ENCODE measurements around the gene LHFPL3.

The LHFPL3 gene

DNA sequence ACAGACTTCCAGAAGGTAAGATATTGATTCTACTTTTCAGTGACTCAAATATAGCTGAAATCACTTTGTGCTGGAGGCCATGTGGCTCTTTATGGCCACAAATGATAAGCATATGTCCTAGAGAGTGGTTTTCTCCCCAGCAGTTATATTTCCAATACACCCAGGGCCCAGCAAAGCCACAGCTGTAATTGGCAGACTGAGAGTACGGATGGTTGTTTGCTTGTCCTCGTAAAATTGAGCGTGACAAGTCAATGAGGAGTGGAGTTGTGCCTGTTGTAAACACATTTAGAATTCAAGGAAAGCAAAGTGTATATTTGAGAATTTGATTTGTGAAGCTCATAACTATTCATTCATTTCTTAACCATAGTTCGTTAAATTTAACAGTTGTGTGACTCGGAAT, 201.8 kb downstream of the LHFPL3 start:
- no peaks in the 10 kb centered on the region for H3K4me1 ChIP-seq (ENCODE audit: control insufficient read depth in 1 of 2, insufficient read depth in 1 of 2, low read depth in 1 of 2, low read length in 1 of 2)

DNA sequence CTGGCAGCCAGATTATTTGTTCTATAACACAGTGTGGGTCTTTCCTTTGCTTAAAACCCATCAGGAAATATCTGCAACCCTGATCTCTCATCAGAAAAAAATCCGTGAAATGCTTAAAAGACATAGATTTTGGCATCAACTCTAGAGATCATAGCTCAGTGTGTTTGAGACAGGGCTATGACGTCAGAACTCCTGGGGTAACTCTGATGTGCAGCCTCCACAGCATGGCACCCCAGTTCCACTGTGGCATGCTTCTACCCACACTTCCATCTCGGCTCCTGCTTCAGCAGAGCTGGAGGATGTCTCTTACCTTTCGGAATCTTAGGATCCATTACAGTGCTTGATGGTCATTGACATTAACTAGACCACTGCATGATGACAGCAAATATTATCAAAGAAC, 205.7 kb downstream of the LHFPL3 start:
- Histone ChIP-seq H3K27me3 (no peaks in the 10 kb centered on the region), H3K4me3 (ENCODE audit: low read depth in 1 of 2, low read length in 1 of 2) (no peak overlapping the region), H3K36me3 (no peaks in the 10 kb centered on the region), H3K9me3 (no peaks in the 10 kb centered on the region), H3K4me1 (ENCODE audit: control insufficient read depth in 1 of 2, insufficient read depth in 1 of 2, low read depth in 1 of 2, low read length in 1 of 2) (no peaks in the 10 kb centered on the region), H3K27ac (no peak overlapping the region)
- TF ChIP-seq, protein P1, sequence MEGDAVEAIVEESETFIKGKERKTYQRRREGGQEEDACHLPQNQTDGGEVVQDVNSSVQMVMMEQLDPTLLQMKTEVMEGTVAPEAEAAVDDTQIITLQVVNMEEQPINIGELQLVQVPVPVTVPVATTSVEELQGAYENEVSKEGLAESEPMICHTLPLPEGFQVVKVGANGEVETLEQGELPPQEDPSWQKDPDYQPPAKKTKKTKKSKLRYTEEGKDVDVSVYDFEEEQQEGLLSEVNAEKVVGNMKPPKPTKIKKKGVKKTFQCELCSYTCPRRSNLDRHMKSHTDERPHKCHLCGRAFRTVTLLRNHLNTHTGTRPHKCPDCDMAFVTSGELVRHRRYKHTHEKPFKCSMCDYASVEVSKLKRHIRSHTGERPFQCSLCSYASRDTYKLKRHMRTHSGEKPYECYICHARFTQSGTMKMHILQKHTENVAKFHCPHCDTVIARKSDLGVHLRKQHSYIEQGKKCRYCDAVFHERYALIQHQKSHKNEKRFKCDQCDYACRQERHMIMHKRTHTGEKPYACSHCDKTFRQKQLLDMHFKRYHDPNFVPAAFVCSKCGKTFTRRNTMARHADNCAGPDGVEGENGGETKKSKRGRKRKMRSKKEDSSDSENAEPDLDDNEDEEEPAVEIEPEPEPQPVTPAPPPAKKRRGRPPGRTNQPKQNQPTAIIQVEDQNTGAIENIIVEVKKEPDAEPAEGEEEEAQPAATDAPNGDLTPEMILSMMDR (IDR thresholded peaks at IDR 0.05), result no peak

More for the DNA sequence above, 201.8 kb downstream of the LHFPL3 start:
- TF ChIP-seq, protein P1 (IDR thresholded peaks at IDR 0.05), result no peak
- Histone ChIP-seq H3K27me3 (no peaks in the 10 kb centered on the region), H3K4me3 (ENCODE audit: low read depth in 1 of 2, low read length in 1 of 2) (no peak overlapping the region), H3K27ac (no peak overlapping the region), H3K36me3 (no peaks in the 10 kb centered on the region), H3K9me3 (no peaks in the 10 kb centered on the region)

DNA sequence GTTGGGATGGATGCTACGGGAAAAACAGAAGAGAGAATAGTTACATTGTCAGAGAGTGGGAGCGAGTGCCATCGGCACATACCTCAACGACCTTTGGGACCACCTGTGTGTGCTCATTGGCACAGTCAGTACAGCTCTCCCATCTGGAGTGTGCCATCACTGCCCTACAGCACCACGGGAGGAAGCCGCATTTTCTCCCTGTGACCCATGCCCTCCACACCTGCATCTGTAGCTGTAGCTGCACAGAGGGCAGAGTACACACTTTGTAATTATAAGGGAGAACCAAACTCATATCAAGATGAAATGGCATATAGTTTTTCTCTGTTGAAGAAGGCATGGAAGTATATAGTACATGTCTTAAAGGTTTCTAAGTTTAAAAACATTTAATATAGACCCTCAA, 207.4 kb downstream of the LHFPL3 start:
- H3K36me3 ChIP-seq, result no peaks in the 10 kb centered on the region
- H3K4me1 ChIP-seq (ENCODE audit: control insufficient read depth in 1 of 2, insufficient read depth in 1 of 2, low read depth in 1 of 2, low read length in 1 of 2), result no peaks in the 10 kb centered on the region
- H3K4me3 ChIP-seq (ENCODE audit: low read depth in 1 of 2, low read length in 1 of 2), result no peak overlapping the region
- TF ChIP-seq, protein P1 (IDR thresholded peaks at IDR 0.05), result no peak
- H3K27me3 ChIP-seq, result no peaks in the 10 kb centered on the region
- no peaks in the 10 kb centered on the region for H3K9me3 ChIP-seq
- H3K27ac ChIP-seq, result no peak overlapping the region

DNA sequence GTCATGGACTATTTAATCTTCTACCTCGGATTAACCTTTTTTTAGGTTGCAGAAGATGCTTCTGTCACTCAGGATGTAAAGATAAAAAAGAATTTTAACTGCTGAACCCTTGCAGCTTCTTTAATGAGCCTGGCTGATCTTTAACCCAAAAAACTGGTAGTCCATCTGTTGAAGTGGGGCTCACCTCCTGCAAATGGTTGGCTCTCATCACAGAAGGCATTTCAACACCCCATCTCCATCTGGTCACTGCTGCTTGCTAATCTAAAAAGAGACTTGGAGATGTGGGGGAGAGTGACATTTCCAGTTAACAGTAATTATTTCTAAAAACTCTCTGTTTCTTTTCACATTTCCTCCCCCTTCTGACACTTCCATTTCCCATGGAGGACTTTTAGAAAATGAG, 208.6 kb downstream of the LHFPL3 start:
- TF ChIP-seq, protein P1 (IDR thresholded peaks at IDR 0.05), result no peak
- no peaks in the 10 kb centered on the region for H3K36me3 ChIP-seq
- H3K4me3 ChIP-seq (ENCODE audit: low read depth in 1 of 2, low read length in 1 of 2), result no peak overlapping the region
- H3K27me3 ChIP-seq, result no peaks in the 10 kb centered on the region
- no peaks in the 10 kb centered on the region for H3K9me3 ChIP-seq
- H3K4me1 ChIP-seq (ENCODE audit: control insufficient read depth in 1 of 2, insufficient read depth in 1 of 2, low read depth in 1 of 2, low read length in 1 of 2), result no peaks in the 10 kb centered on the region
- H3K27ac ChIP-seq, result no peak overlapping the region

DNA sequence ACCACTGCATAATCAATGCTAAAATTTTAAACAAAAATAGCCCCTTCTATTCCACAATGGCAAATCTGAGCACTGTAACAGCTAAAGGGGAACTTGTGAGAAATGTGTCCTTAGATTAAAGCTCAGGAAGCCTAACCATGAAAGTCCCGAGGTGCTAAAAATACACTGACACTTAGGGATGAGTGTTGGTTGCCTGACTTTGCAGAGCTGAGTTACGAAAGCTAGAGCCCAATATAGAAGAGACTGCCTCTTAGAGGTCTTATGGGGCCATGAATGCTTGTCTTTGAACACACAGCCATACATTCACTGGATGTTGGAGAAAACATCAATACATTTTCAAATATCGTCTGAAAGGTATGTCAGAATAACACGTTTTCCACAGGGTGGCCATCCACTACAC, 209.7 kb downstream of the LHFPL3 start:
- Histone ChIP-seq H3K9me3 (no peaks in the 10 kb centered on the region), H3K36me3 (no peaks in the 10 kb centered on the region), H3K27me3 (no peaks in the 10 kb centered on the region), H3K4me1 (ENCODE audit: control insufficient read depth in 1 of 2, insufficient read depth in 1 of 2, low read depth in 1 of 2, low read length in 1 of 2) (no peaks in the 10 kb centered on the region), H3K4me3 (ENCODE audit: low read depth in 1 of 2, low read length in 1 of 2) (no peak overlapping the region), H3K27ac (no peak overlapping the region)
- TF ChIP-seq, protein P1 (IDR thresholded peaks at IDR 0.05), result no peak

DNA sequence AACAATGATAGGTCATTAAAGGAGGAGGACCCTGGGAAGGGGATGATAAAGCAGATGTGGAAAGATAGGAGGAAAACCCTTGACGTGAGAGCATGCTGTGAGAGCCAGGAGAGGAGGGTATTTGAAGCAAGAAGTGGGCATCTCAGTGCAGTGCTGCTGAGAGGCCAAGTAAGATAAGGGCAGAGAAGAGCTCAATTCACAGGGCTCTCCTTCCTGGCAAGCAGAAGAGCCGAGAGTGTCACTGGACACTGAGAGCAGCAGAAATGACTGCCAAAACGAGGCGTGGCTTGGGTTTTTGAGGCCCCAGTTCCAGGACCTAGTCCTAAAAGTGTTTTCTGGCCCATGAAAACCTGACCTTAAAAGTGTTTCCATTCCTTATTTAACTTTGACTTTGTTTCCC, 213.5 kb downstream of the LHFPL3 start:
- Histone ChIP-seq H3K4me3 (ENCODE audit: low read depth in 1 of 2, low read length in 1 of 2) (no peak overlapping the region), H3K27ac (no peak overlapping the region), H3K4me1 (ENCODE audit: control insufficient read depth in 1 of 2, insufficient read depth in 1 of 2, low read depth in 1 of 2, low read length in 1 of 2) (no peaks in the 10 kb centered on the region)

More for the DNA sequence above, 213.5 kb downstream of the LHFPL3 start:
- Histone ChIP-seq H3K27me3 (no peaks in the 10 kb centered on the region), H3K9me3 (no peaks in the 10 kb centered on the region), H3K36me3 (no peaks in the 10 kb centered on the region)
- TF ChIP-seq, protein P1 (IDR thresholded peaks at IDR 0.05), result no peak

Data from neutrophil (primary cell).